ENCODE measurements around the gene POU3F3. TPM values are rescaled to one million over a fixed set of nuclear protein-coding genes. Genes with fewer than 3 reads are reported as not detected.

The POU3F3 gene
- total and polyA plus RNA-seq, 4 donors: 0.23 TPM; not detected in 3

- Histone ChIP-seq H3K4me1 (ENCODE audit: control insufficient read depth in 5 of 5, insufficient read depth in 5 of 5, low read length in 5 of 5) (peaks cover 0 to 15% (median 10%) of the 10 kb centered on the region in 5 donors), H3K9me3 (ENCODE audit: control insufficient read depth in 4 of 4, insufficient read depth in 3 of 4, low read length in 3 of 4) (peaks cover 0 to 5% (median 0%) of the 10 kb centered on the region in 4 donors), H3K4me3 (no peak overlapping the region), H3K27ac (ENCODE audit: low read depth in 1 of 2, low read length in 1 of 2) (no peak overlapping the region), H3K27me3 (ENCODE audit: control insufficient read depth in 3 of 3, insufficient read depth in 3 of 3, low read length in 2 of 3) (peaks cover 22 to 57% (median 34%) of the 10 kb centered on the region in 3 donors), H3K36me3 (ENCODE audit: control insufficient read depth in 4 of 4, insufficient read depth in 4 of 4, low read length in 4 of 4) (no peaks in the 10 kb centered on the region), H3K9ac (ENCODE audit: insufficient read depth in 1 of 2, low read length in 2 of 2) (no peak overlapping the region)
- ATAC-seq (ENCODE audit: insufficient read depth, low FRiP score) (no peak), DNase-seq (no peak)
- 38 to 43% methylated on average over 1 of the region's 1 CpG for WGBS, 2 donors
- TF ChIP-seq CTCF (IDR thresholded peaks at IDR 0.05; ENCODE audit: control extremely low read depth, extremely low read depth): no peak
Measured at GRCh38 chr2:104875262-104875661, 21.3 kb downstream of the POU3F3 start.

GRCh38 chr2:104876606-104877570 is 23.0 kb downstream of the POU3F3 start:
- no peak for DNase-seq
- ATAC-seq (ENCODE audit: insufficient read depth, low FRiP score): no peak
- Histone ChIP-seq H3K4me3 (no peak overlapping the region), H3K27ac (ENCODE audit: low read depth in 1 of 2, low read length in 1 of 2) (no peak overlapping the region), H3K27me3 (ENCODE audit: control insufficient read depth in 3 of 3, insufficient read depth in 3 of 3, low read length in 2 of 3) (peaks cover 15 to 41% (median 18%) of the 10 kb centered on the region in 3 donors), H3K4me1 (ENCODE audit: control insufficient read depth in 5 of 5, insufficient read depth in 5 of 5, low read length in 5 of 5) (peaks cover 0 to 13% (median 8%) of the 10 kb centered on the region in 5 donors), H3K36me3 (ENCODE audit: control insufficient read depth in 4 of 4, insufficient read depth in 4 of 4, low read length in 4 of 4) (no peaks in the 10 kb centered on the region), H3K9ac (ENCODE audit: insufficient read depth in 1 of 2, low read length in 2 of 2) (no peak overlapping the region), H3K9me3 (ENCODE audit: control insufficient read depth in 4 of 4, insufficient read depth in 3 of 4, low read length in 3 of 4) (peaks cover 0 to 5% (median 0%) of the 10 kb centered on the region in 4 donors)
- no peak for TF ChIP-seq CTCF (IDR thresholded peaks at IDR 0.05; ENCODE audit: control extremely low read depth, extremely low read depth)
- WGBS, 2 donors: 77 to 84% methylated on average over 14 of the region's 14 CpGs

GRCh38 chr2:104878863-104879512 is 25.1 kb downstream of the POU3F3 start:
- Histone ChIP-seq H3K27ac (ENCODE audit: low read depth in 1 of 2, low read length in 1 of 2) (no peak overlapping the region), H3K9ac (ENCODE audit: insufficient read depth in 1 of 2, low read length in 2 of 2) (no peak overlapping the region), H3K9me3 (ENCODE audit: control insufficient read depth in 4 of 4, insufficient read depth in 3 of 4, low read length in 3 of 4) (peaks cover 0 to 5% (median 0%) of the 10 kb centered on the region in 4 donors), H3K4me3 (no peak overlapping the region), H3K36me3 (ENCODE audit: control insufficient read depth in 4 of 4, insufficient read depth in 4 of 4, low read length in 4 of 4) (no peaks in the 10 kb centered on the region), H3K4me1 (ENCODE audit: control insufficient read depth in 5 of 5, insufficient read depth in 5 of 5, low read length in 5 of 5) (peaks cover 0 to 2% (median 0%) of the 10 kb centered on the region in 5 donors), H3K27me3 (ENCODE audit: control insufficient read depth in 3 of 3, insufficient read depth in 3 of 3, low read length in 2 of 3) (peaks cover 3 to 33% (median 6%) of the 10 kb centered on the region in 3 donors)
- ATAC-seq (ENCODE audit: insufficient read depth, low FRiP score) (no peak), DNase-seq (no peak)
- TF ChIP-seq CTCF (IDR thresholded peaks at IDR 0.05; ENCODE audit: control extremely low read depth, extremely low read depth): no peak
- WGBS, 2 donors: 81 to 86% methylated on average over 11 of the region's 11 CpGs
